WTC11 (cell line): ENCODE results near the gene ANKRD11. TPM values are rescaled to one million over a fixed set of nuclear protein-coding genes. Genes with fewer than 3 reads are reported as not detected.

Experiments used
- ATAC-seq: fragments of 200-7000 bp; cut with Tn5 transposase; 2 replicates; pipeline ENCODE4 v1.10.0; 2021; ENCODE audit warnings: mild to moderate bottlenecking, moderate library complexity
- CTCF ChIA-PET: fragments of 300-600 bp; sonication (Branson Sonifier 250); formaldehyde crosslinking; loops from one replicate; lab custom pipeline; 2021; ENCODE audit warnings: antibody characterized with exemption; lab: Charles Lee
- POLR2A ChIA-PET: fragments of 350-600 bp; sonication (Branson Sonifier 250); formaldehyde crosslinking; loops from one replicate; lab custom pipeline; 2021; ENCODE audit warnings: antibody characterized with exemption; lab: Charles Lee
- DNase-seq: peaks from one replicate; pipeline ENCODE4 v3.0.0; 2021; ENCODE audit warnings: low spot score
- H3K27ac Mint-ChIP-seq: 2 replicates; pipeline ENCODE4 v1.8.0; 2021; ENCODE audit warnings: mixed read lengths
- H3K27me3 Mint-ChIP-seq: 2 replicates; pipeline ENCODE4 v1.8.0; 2021; ENCODE audit warnings: low read depth, mild to moderate bottlenecking, moderate library complexity, mixed read lengths
- H3K36me3 Mint-ChIP-seq: 2 replicates; pipeline ENCODE4 v1.8.0; 2021; ENCODE audit warnings: mixed read lengths
- H3K4me1 Mint-ChIP-seq: 2 replicates; pipeline ENCODE4 v1.8.0; 2022; ENCODE audit warnings: mixed read lengths
- H3K4me3 Mint-ChIP-seq: 2 replicates; pipeline ENCODE4 v1.8.0; 2021; ENCODE audit warnings: mild to moderate bottlenecking, moderate library complexity, mixed read lengths
- H3K9me3 Mint-ChIP-seq: 2 replicates; pipeline ENCODE4 v1.8.0; 2021; ENCODE audit warnings: mixed read lengths
- ATF6 ChIP-seq: sonication (generic); formaldehyde crosslinking; IDR thresholded peaks from 2 replicates; pipeline ENCODE4 v1.8.1; 2023; ENCODE audit warnings: mild to moderate bottlenecking, missing genetic modification reagents
- CBFB ChIP-seq: sonication (generic); formaldehyde crosslinking; IDR thresholded peaks from 2 replicates; pipeline ENCODE4 v1.8.1; 2022; ENCODE audit warnings: mild to moderate bottlenecking, low read depth, missing genetic modification reagents
- E2F4 ChIP-seq: sonication (generic); formaldehyde crosslinking; IDR thresholded peaks from 2 replicates; pipeline ENCODE4 v1.8.1; 2022; ENCODE audit warnings: low read depth, mild to moderate bottlenecking, moderate library complexity, missing genetic modification reagents, borderline replicate concordance
- ERG ChIP-seq: fragments of 250-450 bp; sonication (Bioruptor Pico); IDR thresholded peaks from 2 replicates; pipeline ENCODE4 v1.8.0; 2021; ENCODE audit warnings: mild to moderate bottlenecking
- FOXK1 ChIP-seq: sonication (generic); formaldehyde crosslinking; IDR thresholded peaks from 2 replicates; pipeline ENCODE4 v1.8.0; 2022; ENCODE audit warnings: mild to moderate bottlenecking, moderate library complexity, missing genetic modification reagents
- FOXP4 ChIP-seq: sonication (generic); formaldehyde crosslinking; IDR thresholded peaks from 2 replicates; pipeline ENCODE4 v1.8.0; 2022; ENCODE audit warnings: mild to moderate bottlenecking, missing genetic modification reagents
- JUN ChIP-seq: sonication (generic); formaldehyde crosslinking; IDR thresholded peaks from 2 replicates; pipeline ENCODE4 v1.8.0; 2023; ENCODE audit warnings: mild to moderate bottlenecking, missing genetic modification reagents
- KAT7 ChIP-seq: sonication (generic); formaldehyde crosslinking; IDR thresholded peaks from 2 replicates; pipeline ENCODE4 v1.8.1; 2023; ENCODE audit warnings: missing genetic modification reagents, mild to moderate bottlenecking, borderline replicate concordance
- NFATC4 ChIP-seq: fragments of 250-450 bp; sonication (Bioruptor Pico); IDR thresholded peaks from 2 replicates; pipeline ENCODE4 v1.9.0; 2021; ENCODE audit warnings: mild to moderate bottlenecking
- PRDM15 ChIP-seq: sonication (generic); formaldehyde crosslinking; IDR thresholded peaks from 2 replicates; pipeline ENCODE4 v1.8.0; 2022; ENCODE audit warnings: missing genetic modification reagents
- PREB ChIP-seq: sonication (generic); formaldehyde crosslinking; IDR thresholded peaks from 2 replicates; pipeline ENCODE4 v1.8.1; 2022; ENCODE audit warnings: mild to moderate bottlenecking, missing genetic modification reagents, moderate library complexity, borderline replicate concordance
- RORB ChIP-seq: fragments of 250-450 bp; sonication (Bioruptor Pico); IDR thresholded peaks from 2 replicates; pipeline ENCODE4 v1.9.0; 2021; ENCODE audit warnings: mild to moderate bottlenecking
- SP1 ChIP-seq: sonication (generic); formaldehyde crosslinking; conservative IDR thresholded peaks from 2 replicates; pipeline ENCODE4 v1.8.1; 2022; ENCODE audit warnings: missing genetic modification reagents
- TCF7 ChIP-seq: sonication (generic); formaldehyde crosslinking; IDR thresholded peaks from 2 replicates; pipeline ENCODE4 v1.8.0; 2022; ENCODE audit warnings: mild to moderate bottlenecking, low read depth, missing genetic modification reagents, moderate library complexity
- TEAD1 ChIP-seq: sonication (generic); formaldehyde crosslinking; IDR thresholded peaks from 2 replicates; pipeline ENCODE4 v1.8.0; 2022; ENCODE audit warnings: mild to moderate bottlenecking, missing genetic modification reagents
- TP53 ChIP-seq: sonication (generic); formaldehyde crosslinking; IDR thresholded peaks from 2 replicates; pipeline ENCODE4 v1.8.1; 2023; ENCODE audit warnings: mild to moderate bottlenecking, missing genetic modification reagents
- ZBTB43 ChIP-seq: sonication (generic); formaldehyde crosslinking; IDR thresholded peaks from 2 replicates; pipeline ENCODE4 v1.8.1; 2023; ENCODE audit warnings: mild to moderate bottlenecking, missing genetic modification reagents
- ZNF121 ChIP-seq: sonication (generic); formaldehyde crosslinking; IDR thresholded peaks from 2 replicates; pipeline ENCODE4 v1.8.0; 2023; ENCODE audit warnings: missing genetic modification reagents
- ZNF232 ChIP-seq: sonication (generic); formaldehyde crosslinking; IDR thresholded peaks from 2 replicates; pipeline ENCODE4 v1.8.0; 2022; ENCODE audit warnings: mild to moderate bottlenecking, missing genetic modification reagents
- ZNF416 ChIP-seq: fragments of 250-450 bp; sonication (Bioruptor Pico); IDR thresholded peaks from 2 replicates; pipeline ENCODE4 v1.9.0; 2021; ENCODE audit warnings: mild to moderate bottlenecking, inconsistent platforms
- total RNA-seq: library from RNA; stranded (reverse); gene quantifications from 3 replicates; pipeline ENCODE4 v1.2.3, GENCODE V29; 2021

ANKRD11 gene
- total RNA-seq, 1 experiment from 2014 or later = 184 TPM

- POLR2A ChIA-PET = interaction anchor here (0.7 kb wide), 1 partner anchor 95 kb away, joined by 3 read pairs; no protein-coding TSS in a partner anchor
- Mint-ChIP-seq H3K4me1 (peaks cover 89% of the 10 kb centered on the region), H3K27ac (peak overlapping the region; percentile 97), H3K27me3 (no peaks in the 10 kb centered on the region), H3K36me3 (no peaks in the 10 kb centered on the region), H3K9me3 (no peaks in the 10 kb centered on the region), H3K4me3 (no peak overlapping the region)
- ATAC-seq (no peak), DNase-seq (no peak)
- TF ChIP-seq FOXP4 (CRISPR knock-in tag) (no peak), RORB (CRISPR knock-in tag) (no peak), ZBTB43 (CRISPR knock-in tag) (no peak), E2F4 (no peak)
- CTCF ChIA-PET = interaction anchor here (1.0 kb wide), 1 partner anchor 149 kb away, joined by 4 read pairs; no protein-coding TSS in a partner anchor
Measured at GRCh38 chr16:89408315-89408714, 82.0 kb downstream of the ANKRD11 start.

- ChIA-PET POLR2A (no interaction called here), CTCF (interaction anchor here (1.0 kb wide), 1 partner anchor 149 kb away, joined by 4 read pairs; no protein-coding TSS in a partner anchor)
- ATAC-seq (no peak), DNase-seq (no peak)
- Mint-ChIP-seq H3K27ac (peak overlapping the region; percentile 97), H3K4me3 (peak overlapping the region; percentile 22), H3K27me3 (no peaks in the 10 kb centered on the region), H3K4me1 (peaks cover 89% of the 10 kb centered on the region), H3K36me3 (no peaks in the 10 kb centered on the region), H3K9me3 (no peaks in the 10 kb centered on the region)
- TF ChIP-seq ZNF416 (CRISPR knock-in tag) (no peak), PRDM15 (CRISPR knock-in tag) (no peak), TP53 (CRISPR knock-in tag) (no peak), ERG (no peak), TEAD1 (CRISPR knock-in tag) (no peak), FOXK1 (CRISPR knock-in tag) (no peak), ZNF232 (CRISPR knock-in tag) (no peak), SP1 (CRISPR knock-in tag) (no peak), CBFB (CRISPR knock-in tag) (no peak), TCF7 (CRISPR knock-in tag) (no peak), ZNF121 (CRISPR knock-in tag) (no peak), ATF6 (CRISPR knock-in tag) (no peak), KAT7 (CRISPR knock-in tag) (no peak), JUN (CRISPR knock-in tag) (no peak), PREB (CRISPR knock-in tag) (no peak), NFATC4 (CRISPR knock-in tag) (no peak)
Measured at GRCh38 chr16:89407925-89408300, 82.4 kb downstream of the ANKRD11 start.
